Activated T-helper 1 cell treated with anti-CD3 and anti-CD28 coated beads, Interleukin-12 subunit alpha, Interleukin-12 subunit beta, Interleukin-2, Interleukin-4 antibody, amounts not matched to agents 30 ng/mL and 10 ng/mL and 1 ng/mL, durations not matched to agents 14 hours and 24 hours and 36 hours (primary cell): Measurements from ENCODE around the gene WDFY3. TPM values are rescaled to one million over a fixed set of nuclear protein-coding genes. Genes with fewer than 3 reads are reported as not detected.
"Not testable (repeated sequence)": the region's sequence is repeated elsewhere in the genome, so short reads cannot be mapped to it uniquely, and the experiment has no call there.

Experiments used
- DNase-seq: peaks from one replicate; pipeline ENCODE4 v3.0.0; 2021; ENCODE audit warnings: low spot score
- H3K27ac Mint-ChIP-seq: one replicate; pipeline ENCODE4 v1.8.0; 2021; ENCODE audit warnings: mild to moderate bottlenecking, mixed read lengths
- H3K27me3 Mint-ChIP-seq: one replicate; pipeline ENCODE4 v1.8.0; 2022; ENCODE audit warnings: mild to moderate bottlenecking, moderate library complexity, mixed read lengths; ENCODE audit not compliant: insufficient read depth
- H3K36me3 Mint-ChIP-seq: one replicate; pipeline ENCODE4 v1.8.0; 2021; ENCODE audit warnings: low read depth, mixed read lengths
- H3K4me1 Mint-ChIP-seq: one replicate; pipeline ENCODE4 v1.8.0; 2021; ENCODE audit warnings: low read depth, mixed read lengths
- H3K4me3 Mint-ChIP-seq: one replicate; pipeline ENCODE4 v1.8.0; 2021; ENCODE audit warnings: mild to moderate bottlenecking, moderate library complexity, mixed read lengths
- H3K9me3 Mint-ChIP-seq: one replicate; pipeline ENCODE4 v1.8.0; 2021; ENCODE audit warnings: mixed read lengths
- intact Hi-C: fragments of 100-400 bp; cut with micrococcal nuclease; formaldehyde crosslinking; loops from one replicate; pipeline ENCODE4 v1.15.1; 2024
- total RNA-seq: library from RNA; stranded (reverse); gene quantifications from 2 replicates; pipeline ENCODE4 v1.2.3, GENCODE V29; 2022

Gene WDFY3
- total RNA-seq, 1 donor from 2014 or later = 0.39 TPM

- H3K4me3 Mint-ChIP-seq = no peak overlapping the region
- peaks cover 3% of the 10 kb centered on the region for H3K27me3 Mint-ChIP-seq
- no peak for DNase-seq
- H3K4me1 Mint-ChIP-seq = peaks cover 16% of the 10 kb centered on the region
- no peaks in the 10 kb centered on the region for H3K9me3 Mint-ChIP-seq
- no peak overlapping the region for H3K27ac Mint-ChIP-seq
- intact Hi-C loops = no loop called here
- no peaks in the 10 kb centered on the region for H3K36me3 Mint-ChIP-seq
Observed at GRCh38 chr4:84678976-84679744, 287.3 kb downstream of the WDFY3 start.

- peaks cover 3% of the 10 kb centered on the region for H3K27me3 Mint-ChIP-seq
- no peak for DNase-seq
- peaks cover 11% of the 10 kb centered on the region for H3K4me1 Mint-ChIP-seq
- no peak overlapping the region for H3K4me3 Mint-ChIP-seq
- H3K36me3 Mint-ChIP-seq = no peaks in the 10 kb centered on the region
- no peak overlapping the region for H3K27ac Mint-ChIP-seq
- intact Hi-C loops = no loop called here
- no peaks in the 10 kb centered on the region for H3K9me3 Mint-ChIP-seq
Observed at GRCh38 chr4:84677995-84678394, 288.5 kb downstream of the WDFY3 start.

GRCh38 chr4:84677093-84677492, 289.4 kb downstream of the WDFY3 start:
- Mint-ChIP-seq H3K27ac (no peak overlapping the region), H3K4me1 (peaks cover 11% of the 10 kb centered on the region)

GRCh38 chr4:84673475-84674240, 292.8 kb downstream of the WDFY3 start:
- no peaks in the 10 kb centered on the region for H3K4me1 Mint-ChIP-seq
- H3K27me3 Mint-ChIP-seq = peaks cover 3% of the 10 kb centered on the region
- H3K36me3 Mint-ChIP-seq = no peaks in the 10 kb centered on the region
- H3K9me3 Mint-ChIP-seq = no peaks in the 10 kb centered on the region
- H3K4me3 Mint-ChIP-seq = no peak overlapping the region
- DNase-seq = no peak
- no peak overlapping the region for H3K27ac Mint-ChIP-seq
- intact Hi-C loops = no loop called here

More at GRCh38 chr4:84677093-84677492, 289.4 kb downstream of the WDFY3 start:
- Mint-ChIP-seq H3K36me3 (no peaks in the 10 kb centered on the region), H3K27me3 (peaks cover 3% of the 10 kb centered on the region), H3K4me3 (no peak overlapping the region), H3K9me3 (no peaks in the 10 kb centered on the region)
- DNase-seq = no peak
- intact Hi-C loops = no loop called here

GRCh38 chr4:84672177-84672576, 294.3 kb downstream of the WDFY3 start:
- Mint-ChIP-seq H3K4me3 (no peak overlapping the region), H3K4me1 (no peaks in the 10 kb centered on the region), H3K27ac (no peak overlapping the region), H3K36me3 (no peaks in the 10 kb centered on the region), H3K27me3 (peaks cover 3% of the 10 kb centered on the region), H3K9me3 (no peaks in the 10 kb centered on the region)
- DNase-seq = no peak
- intact Hi-C loops = no loop called here

GRCh38 chr4:84669201-84669600, 297.3 kb downstream of the WDFY3 start:
- no peaks in the 10 kb centered on the region for H3K36me3 Mint-ChIP-seq

GRCh38 chr4:84666439-84666838, 300.1 kb downstream of the WDFY3 start:
- no peaks in the 10 kb centered on the region for H3K36me3 Mint-ChIP-seq
- DNase-seq = no peak
- H3K4me3 Mint-ChIP-seq = no peak overlapping the region
- no peaks in the 10 kb centered on the region for H3K27me3 Mint-ChIP-seq
- intact Hi-C loops = no loop called here
- no peaks in the 10 kb centered on the region for H3K4me1 Mint-ChIP-seq
- no peak overlapping the region for H3K27ac Mint-ChIP-seq
- H3K9me3 Mint-ChIP-seq = no peaks in the 10 kb centered on the region

More at GRCh38 chr4:84669201-84669600, 297.3 kb downstream of the WDFY3 start:
- intact Hi-C loops = no loop called here
- H3K9me3 Mint-ChIP-seq = no peaks in the 10 kb centered on the region
- DNase-seq = no peak
- H3K27ac Mint-ChIP-seq = no peak overlapping the region
- no peak overlapping the region for H3K4me3 Mint-ChIP-seq
- H3K27me3 Mint-ChIP-seq = no peaks in the 10 kb centered on the region
- H3K4me1 Mint-ChIP-seq = no peaks in the 10 kb centered on the region

- H3K36me3 Mint-ChIP-seq, H3K9me3 Mint-ChIP-seq, DNase-seq, intact Hi-C loops, H3K4me1 Mint-ChIP-seq, H3K27me3 Mint-ChIP-seq, H3K27ac Mint-ChIP-seq, H3K4me3 Mint-ChIP-seq: not testable (repeated sequence)
Observed at GRCh38 chr4:84664767-84665166, 301.7 kb downstream of the WDFY3 start.

GRCh38 chr4:84661191-84661939, 305.1 kb downstream of the WDFY3 start:
- intact Hi-C loops = no loop called here
- Mint-ChIP-seq H3K27me3 (no peaks in the 10 kb centered on the region), H3K9me3 (peaks cover 13% of the 10 kb centered on the region), H3K27ac (no peak overlapping the region), H3K4me1 (no peaks in the 10 kb centered on the region), H3K36me3 (no peaks in the 10 kb centered on the region), H3K4me3 (no peak overlapping the region)
- DNase-seq = no peak

GRCh38 chr4:84660606-84661005, 305.9 kb downstream of the WDFY3 start:
- H3K27me3 Mint-ChIP-seq = no peaks in the 10 kb centered on the region
- intact Hi-C loops = no loop called here
- H3K4me3 Mint-ChIP-seq = no peak overlapping the region
- no peaks in the 10 kb centered on the region for H3K4me1 Mint-ChIP-seq
- no peak for DNase-seq
- H3K36me3 Mint-ChIP-seq = no peaks in the 10 kb centered on the region
- peaks cover 13% of the 10 kb centered on the region for H3K9me3 Mint-ChIP-seq
- H3K27ac Mint-ChIP-seq = no peak overlapping the region

- H3K36me3 Mint-ChIP-seq = no peaks in the 10 kb centered on the region
- H3K27ac Mint-ChIP-seq = no peak overlapping the region
Observed at GRCh38 chr4:84652478-84652877, 314.0 kb downstream of the WDFY3 start.

GRCh38 chr4:84651499-84651898, 315.0 kb downstream of the WDFY3 start:
- H3K36me3 Mint-ChIP-seq = no peaks in the 10 kb centered on the region
- no peak overlapping the region for H3K27ac Mint-ChIP-seq
- no peak for DNase-seq
- no peaks in the 10 kb centered on the region for H3K4me1 Mint-ChIP-seq
- no peak overlapping the region for H3K4me3 Mint-ChIP-seq
- intact Hi-C loops = no loop called here
- H3K9me3 Mint-ChIP-seq = peaks cover 1% of the 10 kb centered on the region
- H3K27me3 Mint-ChIP-seq = no peaks in the 10 kb centered on the region

More at GRCh38 chr4:84652478-84652877, 314.0 kb downstream of the WDFY3 start:
- Mint-ChIP-seq H3K27me3 (no peaks in the 10 kb centered on the region), H3K4me3 (no peak overlapping the region), H3K4me1 (no peaks in the 10 kb centered on the region), H3K9me3 (peaks cover 8% of the 10 kb centered on the region)
- intact Hi-C loops = no loop called here
- no peak for DNase-seq
